ENCODE results near the gene PTPRN2. TPM values are rescaled to one million over a fixed set of nuclear protein-coding genes. Genes with fewer than 3 reads are reported as not detected.

PTPRN2 gene
- total and polyA plus RNA-seq, 2 of the 13 experiments (the other 11 are each of a cell fraction or from before 2014, with no cell fraction given) = 2.5 to 24.2 TPM

DNA sequence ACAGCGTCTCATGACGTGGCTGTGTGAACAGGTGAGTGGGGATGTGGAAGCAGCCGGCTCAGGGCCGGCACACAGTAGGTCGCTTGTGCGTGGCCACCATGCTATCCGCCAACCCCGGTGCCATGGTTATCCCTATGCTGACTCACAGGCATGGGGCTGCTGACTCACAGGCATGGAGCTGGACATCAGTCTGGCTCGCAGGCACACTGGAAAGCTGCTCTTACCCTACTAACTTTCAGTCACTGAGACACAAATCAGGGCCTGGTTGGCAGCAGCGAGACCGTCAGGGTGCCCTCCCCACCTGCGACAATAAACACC is 341.9 kb downstream of the PTPRN2 start (continued):
- TF ChIP-seq IRF2 (CRISPR knock-in tag; IDR thresholded peaks at IDR 0.05) = no peak
- TF ChIP-seq HOXA7 (CRISPR knock-in tag; IDR thresholded peaks at IDR 0.05) = no peak
- no peak for TF ChIP-seq NR2F6 (IDR thresholded peaks at IDR 0.05)
- TF ChIP-seq NR2F6 (CRISPR knock-in tag; IDR thresholded peaks at IDR 0.05) = no peak

DNA sequence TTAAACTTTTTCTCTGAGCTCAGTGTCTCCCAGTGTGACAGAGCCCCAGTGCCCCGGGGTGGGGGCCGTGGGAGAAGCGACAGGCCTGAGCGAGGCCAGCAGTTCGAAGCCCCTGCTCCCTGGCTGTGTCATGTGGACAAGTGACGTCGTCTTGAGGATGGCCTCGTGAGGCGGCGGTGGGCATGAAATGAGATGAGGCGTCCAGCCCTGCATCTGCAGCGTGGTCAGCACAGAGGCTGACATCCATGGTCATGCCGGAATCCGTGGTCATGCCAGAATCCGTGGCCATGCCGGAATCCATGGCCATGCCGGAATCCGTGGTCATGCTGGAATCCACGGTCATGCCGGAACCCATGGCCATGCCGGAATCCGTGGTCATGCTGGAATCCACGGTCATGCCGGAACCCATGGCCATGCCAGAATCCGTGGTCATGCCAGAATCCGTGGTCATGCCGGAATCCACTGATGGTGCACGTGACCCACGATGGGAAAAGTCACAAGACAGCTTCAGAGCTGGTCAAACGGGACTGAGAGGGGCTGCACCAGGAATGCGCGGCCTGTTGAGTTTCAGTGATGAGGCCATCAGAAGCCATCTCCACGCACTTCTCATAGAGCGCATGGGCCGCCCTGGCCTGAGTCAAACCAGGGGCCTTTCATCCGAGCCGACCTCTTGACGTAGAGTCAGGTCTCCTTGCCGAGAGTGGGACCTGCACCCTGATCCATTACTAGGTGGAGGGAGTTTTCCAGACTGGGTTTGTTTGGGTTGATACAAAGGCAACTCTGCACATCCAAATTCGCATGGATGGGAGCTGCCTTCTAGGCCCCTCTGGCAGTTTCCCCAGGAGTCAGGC is 342.5 kb downstream of the PTPRN2 start:
- no peak for TF ChIP-seq NCOA5 (CRISPR knock-in tag; IDR thresholded peaks at IDR 0.05)
- TF ChIP-seq MYPOP (CRISPR knock-in tag; IDR thresholded peaks at IDR 0.05) = no peak
- TF ChIP-seq CREM (IDR thresholded peaks at IDR 0.05) = no peak
- TF ChIP-seq CREM (CRISPR knock-in tag; IDR thresholded peaks at IDR 0.05) = no peak
- no peak for TF ChIP-seq CBX5 (CRISPR knock-in tag; IDR thresholded peaks at IDR 0.05; ENCODE audit: borderline replicate concordance)
- no peak for TF ChIP-seq ZBTB21 (CRISPR knock-in tag; IDR thresholded peaks at IDR 0.05)
- no peak for TF ChIP-seq ETS1 (CRISPR knock-in tag; IDR thresholded peaks at IDR 0.05)
- TF ChIP-seq SMC3 (IDR thresholded peaks at IDR 0.05; ENCODE audit: low read length) = no peak
- no peak for TF ChIP-seq ZNF331 (CRISPR knock-in tag; IDR thresholded peaks at IDR 0.05)
- no peak for TF ChIP-seq GLMP (CRISPR knock-in tag; IDR thresholded peaks at IDR 0.05; ENCODE audit: borderline replicate concordance)
- no peak for TF ChIP-seq ISX (CRISPR knock-in tag; conservative IDR thresholded peaks at IDR 0.05)
- no peak for TF ChIP-seq RFXAP (CRISPR knock-in tag; IDR thresholded peaks at IDR 0.05; ENCODE audit: borderline replicate concordance)
- no peak for TF ChIP-seq ZNF616 (CRISPR knock-in tag; IDR thresholded peaks at IDR 0.05; ENCODE audit: low read depth)
- TF ChIP-seq ZNF354B (CRISPR knock-in tag; IDR thresholded peaks at IDR 0.05) = no peak
- TF ChIP-seq ZNF432 (CRISPR knock-in tag; IDR thresholded peaks at IDR 0.05; ENCODE audit: borderline replicate concordance) = no peak
- TF ChIP-seq, protein P1, sequence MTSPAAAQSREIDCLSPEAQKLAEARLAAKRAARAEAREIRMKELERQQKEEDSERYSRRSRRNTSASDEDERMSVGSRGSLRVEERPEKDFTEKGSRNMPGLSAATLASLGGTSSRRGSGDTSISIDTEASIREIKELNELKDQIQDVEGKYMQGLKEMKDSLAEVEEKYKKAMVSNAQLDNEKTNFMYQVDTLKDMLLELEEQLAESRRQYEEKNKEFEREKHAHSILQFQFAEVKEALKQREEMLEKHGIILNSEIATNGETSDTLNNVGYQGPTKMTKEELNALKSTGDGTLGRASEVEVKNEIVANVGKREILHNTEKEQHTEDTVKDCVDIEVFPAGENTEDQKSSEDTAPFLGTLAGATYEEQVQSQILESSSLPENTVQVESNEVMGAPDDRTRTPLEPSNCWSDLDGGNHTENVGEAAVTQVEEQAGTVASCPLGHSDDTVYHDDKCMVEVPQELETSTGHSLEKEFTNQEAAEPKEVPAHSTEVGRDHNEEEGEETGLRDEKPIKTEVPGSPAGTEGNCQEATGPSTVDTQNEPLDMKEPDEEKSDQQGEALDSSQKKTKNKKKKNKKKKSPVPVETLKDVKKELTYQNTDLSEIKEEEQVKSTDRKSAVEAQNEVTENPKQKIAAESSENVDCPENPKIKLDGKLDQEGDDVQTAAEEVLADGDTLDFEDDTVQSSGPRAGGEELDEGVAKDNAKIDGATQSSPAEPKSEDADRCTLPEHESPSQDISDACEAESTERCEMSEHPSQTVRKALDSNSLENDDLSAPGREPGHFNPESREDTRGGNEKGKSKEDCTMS (CRISPR knock-in tag; conservative IDR thresholded peaks at IDR 0.05) = no peak
- H3K9me3 ChIP-seq (ENCODE audit: low read length) = no peaks in the 10 kb centered on the region
- FAIRE-seq = no peak
- intact Hi-C loops (cut with micrococcal nuclease; ENCODE audit: unreplicated experiment) = no loop called here
- ATAC-seq = no peak
- POLR2A ChIA-PET = no interaction called here
- H3K9ac ChIP-seq (ENCODE audit: insufficient read depth, low read depth, low read length) = no peak overlapping the region
- BruUV-seq (replicated peaks) = no TSS peak
- H2AFZ ChIP-seq (ENCODE audit: low read length) = no peak overlapping the region
- 96% methylated on average over 21 of the region's 40 CpGs for WGBS (ENCODE audit: low lambda C conversion rate)
- no peaks in the 10 kb centered on the region for H3K4me1 ChIP-seq (ENCODE audit: insufficient read depth, low read length)
- no peaks in the 10 kb centered on the region; a peak in 1 of 5 replicates for H3K36me3 ChIP-seq (replicated peaks in 1 of 2; ENCODE audit: control insufficient read depth in 1 of 2, insufficient read depth in 2 of 2, low read length in 2 of 2)
- CTCF ChIA-PET (ENCODE audit: low intra/inter-chr PET ratio, low total read pairs) = no interaction called here
- no peaks in the 10 kb centered on the region for H3K79me2 ChIP-seq (ENCODE audit: insufficient read depth, low read length)
- in situ Hi-C loops (cut with HindIII; ENCODE audit: extremely low pct_ligation_motif_present, low pct_unique_long_range_greater_than_20kb) = no loop called here
- H4K20me1 ChIP-seq (ENCODE audit: insufficient read depth, low read length) = peaks cover 14% of the 10 kb centered on the region; the same call in 1 of the 2 replicates
- no peaks in the 10 kb centered on the region for H3K27me3 ChIP-seq (ENCODE audit: control insufficient read depth in 1 of 2, insufficient read depth in 2 of 2, low read length in 2 of 2)
- no peak overlapping the region for H3K4me3 ChIP-seq (replicated peaks in 1 of 3; ENCODE audit: insufficient read depth in 1 of 3, low read depth in 2 of 3, low read length in 3 of 3)
- H3K4me2 ChIP-seq (ENCODE audit: low read depth, low read length) = no peak overlapping the region
- no peak overlapping the region for H3K27ac ChIP-seq (ENCODE audit: extremely low read length, insufficient read depth, low read length)
- no peak for DNase-seq (ENCODE audit: low spot score)
